CD4-positive, alpha-beta T cell (primary cell): ENCODE data around the gene CDH4. TPM values are rescaled to one million over a fixed set of nuclear protein-coding genes. Genes with fewer than 3 reads are reported as not detected.

Source experiments
- ATAC-seq: fragments of 200-7000 bp; cut with Tn5 transposase; one replicate; pipeline ENCODE4 v1.10.0; 2022; ENCODE audit warnings: mild to moderate bottlenecking; ENCODE audit not compliant: poor library complexity
- CTCF ChIA-PET: fragments of 350-600 bp; sonication (Branson Sonifier 250); formaldehyde crosslinking; loops from one replicate; lab custom pipeline; 2021; ENCODE audit warnings: antibody characterized with exemption, inconsistent platforms; lab: Charles Lee
- POLR2A ChIA-PET: fragments of 350-600 bp; sonication (Branson Sonifier 250); formaldehyde crosslinking; loops from one replicate; lab custom pipeline; 2021; ENCODE audit warnings: antibody characterized with exemption, inconsistent platforms; lab: Charles Lee
- DNase-seq, 14 experiments: peaks; one replicate each; pipeline ENCODE4 v3.0.0-alpha.2; 2013 to 2020; ENCODE audit warnings: mixed read lengths in 2 of 14
- H3K27ac ChIP-seq, 2 donors: one replicate each; pipeline versions ENCODE4 v1.5.1 to v1.7.0; 2013; ENCODE audit warnings: low read length in 2 of 2, low read depth in 1 of 2, mild to moderate bottlenecking in 1 of 2
- H3K27me3 ChIP-seq, 2 experiments: 1 replicate in 1 of 2; 2 replicates in 1 of 2; pipeline versions ENCODE4 v1.6.1 to v1.7.0; 2013; ENCODE audit warnings: low read length in 2 of 2, control low read depth in 1 of 2, mild to moderate bottlenecking in 1 of 2, moderate library complexity in 1 of 2; ENCODE audit not compliant: insufficient read depth in 2 of 2, control insufficient read depth in 1 of 2
- H3K36me3 ChIP-seq: one replicate; pipeline ENCODE4 v1.6.1; 2013; ENCODE audit warnings: low read length, control low read depth; ENCODE audit not compliant: insufficient read depth
- H3K4me1 ChIP-seq: one replicate; pipeline ENCODE4 v1.6.1; 2013; ENCODE audit warnings: low read length, control low read depth; ENCODE audit not compliant: insufficient read depth
- H3K4me3 ChIP-seq: one replicate; pipeline ENCODE4 v1.5.1; 2013; ENCODE audit warnings: mild to moderate bottlenecking, low read length, moderate library complexity
- H3K9me3 ChIP-seq, 2 experiments: 1 replicate in 1 of 2; 2 replicates in 1 of 2; pipeline versions ENCODE4 v1.6.1 to v1.7.0; 2013; ENCODE audit warnings: low read length in 2 of 2, mild to moderate bottlenecking in 2 of 2, control low read depth in 1 of 2, moderate library complexity in 1 of 2; ENCODE audit not compliant: control insufficient read depth in 1 of 2, insufficient read depth in 1 of 2
- H3K27ac Mint-ChIP-seq: one replicate; pipeline ENCODE4 v1.8.0; 2020; ENCODE audit warnings: mixed read lengths
- H3K27me3 Mint-ChIP-seq: one replicate; pipeline ENCODE4 v1.8.0; 2021; ENCODE audit warnings: mixed read lengths
- H3K36me3 Mint-ChIP-seq: one replicate; pipeline ENCODE4 v1.8.0; 2021; ENCODE audit warnings: low read depth, mixed read lengths
- H3K4me1 Mint-ChIP-seq: one replicate; pipeline ENCODE4 v1.8.0; 2021; ENCODE audit warnings: low read depth, mixed read lengths
- H3K4me3 Mint-ChIP-seq: one replicate; pipeline ENCODE4 v1.8.0; 2020; ENCODE audit warnings: mild to moderate bottlenecking, mixed read lengths
- H3K9me3 Mint-ChIP-seq: one replicate; pipeline ENCODE4 v1.8.0; 2020; ENCODE audit warnings: mixed read lengths
- intact Hi-C, 2 experiments: fragments of 100-400 bp; cut with DNase I in 1 of 2; cut with micrococcal nuclease in 1 of 2; formaldehyde crosslinking; loops; one replicate each; pipeline versions ENCODE4 v1.15.1 to v1.9.0; 2023 to 2025; cut with DNase I, micrococcal nuclease
- total RNA-seq, 174 experiments: library from RNA in 2 of 174; stranded (reverse) in 2 of 174; gene quantifications; one replicate each; pipeline ENCODE4 v1.2.3 and lab custom pipeline; 2021 to 2026
- TF ChIP-seq, protein P1 (sequence below): fragments of 200-600 bp; IDR thresholded peaks from one replicate; pipeline ENCODE4 v1.8.0; 2022; ENCODE audit warnings: antibody characterized with exemption, mild to moderate bottlenecking

Gene CDH4
- total RNA-seq, 2 experiments from 2014 or later = 0.11 TPM

DNA sequence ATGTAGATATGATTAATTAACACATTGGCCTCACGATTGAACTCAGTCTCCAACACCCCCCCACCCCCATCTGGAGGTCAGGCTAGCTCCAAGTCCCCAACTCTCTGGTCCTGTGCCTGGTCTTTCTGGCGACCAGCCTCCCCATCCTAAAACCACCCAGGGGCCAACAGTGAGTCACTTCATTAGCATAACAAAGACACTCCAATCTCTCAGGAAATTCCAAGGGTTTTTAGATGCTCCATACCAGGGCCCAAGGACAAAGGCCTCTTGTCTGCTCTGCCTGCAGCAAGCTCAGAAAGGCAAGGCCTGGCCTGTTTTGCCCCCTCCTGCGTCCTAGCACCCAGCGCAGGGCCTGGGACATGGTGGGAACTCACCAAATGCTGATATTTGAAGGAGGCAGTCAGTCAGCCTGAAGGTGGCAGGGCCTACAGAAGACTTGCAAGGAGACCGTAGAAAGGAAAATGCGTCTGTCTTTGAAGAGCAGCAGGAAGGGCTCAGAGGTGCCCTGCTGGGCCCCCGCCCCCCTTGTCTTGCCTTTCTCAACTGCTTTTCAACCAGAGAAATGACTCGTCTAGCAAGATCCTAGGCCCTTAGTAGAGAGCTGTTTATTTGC lies 184.7 kb downstream of the CDH4 start:
- Histone ChIP-seq H3K27ac (no peak overlapping the region), H3K4me1 (no peaks in the 10 kb centered on the region), H3K9me3 (peaks cover 0 to 21% of the 10 kb centered on the region in 2 experiments), H3K36me3 (no peaks in the 10 kb centered on the region), H3K27me3 (peaks cover 0 to 2% of the 10 kb centered on the region in 2 experiments), H3K4me3 (no peak overlapping the region)
- DNase-seq = no peak
- POLR2A ChIA-PET = no interaction called here
- no peak for ATAC-seq
- intact Hi-C loops = no loop called here
- Mint-ChIP-seq H3K27ac (no peak overlapping the region), H3K36me3 (no peaks in the 10 kb centered on the region), H3K27me3 (peaks cover 9% of the 10 kb centered on the region), H3K9me3 (no peaks in the 10 kb centered on the region), H3K4me3 (no peak overlapping the region), H3K4me1 (no peaks in the 10 kb centered on the region)
- CTCF ChIA-PET = no interaction called here
- TF ChIP-seq, protein P1, sequence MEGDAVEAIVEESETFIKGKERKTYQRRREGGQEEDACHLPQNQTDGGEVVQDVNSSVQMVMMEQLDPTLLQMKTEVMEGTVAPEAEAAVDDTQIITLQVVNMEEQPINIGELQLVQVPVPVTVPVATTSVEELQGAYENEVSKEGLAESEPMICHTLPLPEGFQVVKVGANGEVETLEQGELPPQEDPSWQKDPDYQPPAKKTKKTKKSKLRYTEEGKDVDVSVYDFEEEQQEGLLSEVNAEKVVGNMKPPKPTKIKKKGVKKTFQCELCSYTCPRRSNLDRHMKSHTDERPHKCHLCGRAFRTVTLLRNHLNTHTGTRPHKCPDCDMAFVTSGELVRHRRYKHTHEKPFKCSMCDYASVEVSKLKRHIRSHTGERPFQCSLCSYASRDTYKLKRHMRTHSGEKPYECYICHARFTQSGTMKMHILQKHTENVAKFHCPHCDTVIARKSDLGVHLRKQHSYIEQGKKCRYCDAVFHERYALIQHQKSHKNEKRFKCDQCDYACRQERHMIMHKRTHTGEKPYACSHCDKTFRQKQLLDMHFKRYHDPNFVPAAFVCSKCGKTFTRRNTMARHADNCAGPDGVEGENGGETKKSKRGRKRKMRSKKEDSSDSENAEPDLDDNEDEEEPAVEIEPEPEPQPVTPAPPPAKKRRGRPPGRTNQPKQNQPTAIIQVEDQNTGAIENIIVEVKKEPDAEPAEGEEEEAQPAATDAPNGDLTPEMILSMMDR = no peak

DNA sequence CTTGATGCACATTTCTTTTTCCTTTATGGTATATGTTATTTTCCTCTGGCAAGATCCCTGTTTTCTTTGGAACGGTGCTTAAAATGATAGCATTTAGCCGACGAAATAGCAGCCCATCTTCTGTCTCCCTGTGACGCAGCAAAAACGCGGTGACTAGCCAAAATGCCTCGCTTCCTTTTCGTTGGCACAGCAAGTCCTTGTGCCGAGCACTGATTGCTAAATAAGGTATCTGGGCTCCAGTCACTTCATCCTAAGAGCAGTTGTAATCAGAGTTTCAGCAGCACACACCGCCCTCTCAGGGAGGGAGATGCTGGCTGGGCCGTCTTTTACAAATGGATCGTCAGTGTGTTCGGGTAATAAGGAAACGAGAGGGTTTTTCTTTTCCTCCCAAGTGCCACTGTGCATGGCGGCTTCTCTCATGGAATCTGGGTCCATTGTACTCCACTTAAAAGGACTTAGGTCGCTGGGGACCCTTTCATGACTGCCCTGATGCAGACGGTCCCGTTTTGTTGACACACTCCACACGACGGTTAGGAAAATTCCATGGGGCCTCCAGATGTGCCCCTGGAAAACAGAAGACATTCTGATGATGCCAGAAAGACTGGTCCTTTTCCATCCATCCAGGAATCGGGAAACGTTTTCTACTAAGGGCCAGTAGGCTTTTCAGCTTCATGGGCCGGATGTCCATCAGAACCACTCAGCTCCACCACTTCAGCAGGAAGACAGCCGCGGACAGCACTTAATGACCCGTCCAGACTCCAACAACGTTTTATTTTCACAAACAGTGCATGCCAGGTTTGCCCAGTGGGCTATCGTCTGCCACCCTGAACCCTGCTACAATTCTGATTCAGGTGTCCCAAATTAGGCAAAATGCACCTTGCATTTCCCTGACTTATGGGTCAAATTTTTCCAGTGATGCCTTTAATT lies 185.5 kb downstream of the CDH4 start:
- Mint-ChIP-seq H3K27me3 (peaks cover 9% of the 10 kb centered on the region), H3K4me1 (no peaks in the 10 kb centered on the region), H3K27ac (no peak overlapping the region), H3K9me3 (no peaks in the 10 kb centered on the region), H3K4me3 (no peak overlapping the region), H3K36me3 (no peaks in the 10 kb centered on the region)
- intact Hi-C loops = no loop called here
- Histone ChIP-seq H3K9me3 (peaks cover 0 to 21% of the 10 kb centered on the region in 2 experiments), H3K4me3 (no peak overlapping the region), H3K27me3 (peaks cover 0 to 2% of the 10 kb centered on the region in 2 experiments), H3K36me3 (no peaks in the 10 kb centered on the region), H3K27ac (no peak overlapping the region), H3K4me1 (no peaks in the 10 kb centered on the region)
- no peak for DNase-seq
- TF ChIP-seq, protein P1 = no peak
- ChIA-PET POLR2A (no interaction called here), CTCF (no interaction called here)
- no peak for ATAC-seq

DNA sequence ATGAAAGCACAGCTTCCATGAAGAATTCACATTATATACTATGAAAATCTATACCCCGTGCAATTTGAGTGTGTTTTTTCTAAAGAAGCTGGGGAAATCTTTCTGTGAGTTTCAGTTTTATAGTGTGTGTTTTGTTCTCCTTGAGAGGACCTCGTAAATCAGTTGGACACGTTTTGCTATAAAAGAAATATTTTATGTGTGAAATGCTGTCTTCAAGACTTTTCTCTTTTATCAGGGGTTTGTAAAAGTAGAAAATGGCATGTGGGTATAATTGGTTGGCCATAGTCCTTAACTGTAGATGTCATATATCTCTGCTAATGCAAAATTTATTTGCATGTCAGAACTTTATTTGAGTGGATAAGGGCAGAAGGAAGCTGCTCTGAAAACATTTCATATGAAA lies 186.2 kb downstream of the CDH4 start:
- no peaks in the 10 kb centered on the region for H3K9me3 Mint-ChIP-seq
- ATAC-seq (no peak), DNase-seq (no peak)
- TF ChIP-seq, protein P1 = no peak
- POLR2A ChIA-PET = no interaction called here
- intact Hi-C loops = no loop called here
- peaks cover 0 to 2% of the 10 kb centered on the region in 2 experiments for H3K27me3 ChIP-seq
- H3K4me1 Mint-ChIP-seq = no peaks in the 10 kb centered on the region
- H3K9me3 ChIP-seq = peaks cover 0 to 21% of the 10 kb centered on the region in 2 experiments
- peaks cover 9% of the 10 kb centered on the region for H3K27me3 Mint-ChIP-seq
- no peak overlapping the region for H3K27ac ChIP-seq
- no peak overlapping the region for H3K4me3 Mint-ChIP-seq
- no peak overlapping the region for H3K4me3 ChIP-seq
- H3K4me1 ChIP-seq = no peaks in the 10 kb centered on the region
- H3K36me3 Mint-ChIP-seq = no peaks in the 10 kb centered on the region
- H3K36me3 ChIP-seq = no peaks in the 10 kb centered on the region
- CTCF ChIA-PET = no interaction called here
- H3K27ac Mint-ChIP-seq = no peak overlapping the region
